ENCODE results near the gene DNAAF5.

DNAAF5 gene

GRCh38 chr7:761631-762030, 35.1 kb downstream of the DNAAF5 start:
- TF ChIP-seq YY1 (IDR thresholded peaks at IDR 0.05; ENCODE audit: low read depth) = no peak
- TF ChIP-seq MAX (IDR thresholded peaks at IDR 0.05) = no peak
- TF ChIP-seq TCF12 (IDR thresholded peaks at IDR 0.05; ENCODE audit: low read depth) = no peak
- TF ChIP-seq EP300 (IDR thresholded peaks at IDR 0.05; ENCODE audit: borderline replicate concordance) = no peak
- no peak for TF ChIP-seq CREB1 (IDR thresholded peaks at IDR 0.05; ENCODE audit: low read depth)
- no peak for TF ChIP-seq USF1 (IDR thresholded peaks at IDR 0.05)
- TF ChIP-seq NFIC (IDR thresholded peaks at IDR 0.05) = no peak
- TF ChIP-seq ZBTB7A (IDR thresholded peaks at IDR 0.05; ENCODE audit: low read depth) = no peak
- TF ChIP-seq TAF1 (IDR thresholded peaks at IDR 0.05; ENCODE audit: low read depth) = no peak
- TF ChIP-seq EGR1 (IDR thresholded peaks at IDR 0.05) = no peak
- TF ChIP-seq TEAD4 (IDR thresholded peaks at IDR 0.05) = no peak
- no peak for TF ChIP-seq FOXM1 (IDR thresholded peaks at IDR 0.05; ENCODE audit: borderline replicate concordance, low read depth)
- TF ChIP-seq RAD21 (IDR thresholded peaks at IDR 0.05; ENCODE audit: low read depth) = no peak
- TF ChIP-seq REST (IDR thresholded peaks at IDR 0.05; ENCODE audit: low read depth) = no peak
- TF ChIP-seq CEBPB (IDR thresholded peaks at IDR 0.05) = no peak

GRCh38 chr7:762885-763284, 36.4 kb downstream of the DNAAF5 start:
- TF ChIP-seq TCF12 (IDR thresholded peaks at IDR 0.05; ENCODE audit: low read depth) (no peak), CEBPB (IDR thresholded peaks at IDR 0.05) (no peak), REST (IDR thresholded peaks at IDR 0.05; ENCODE audit: low read depth) (no peak), EGR1 (IDR thresholded peaks at IDR 0.05) (no peak), RAD21 (IDR thresholded peaks at IDR 0.05; ENCODE audit: low read depth) (no peak), TEAD4 (IDR thresholded peaks at IDR 0.05) (no peak), TAF1 (IDR thresholded peaks at IDR 0.05; ENCODE audit: low read depth) (no peak)

- TF ChIP-seq TCF12 (IDR thresholded peaks at IDR 0.05; ENCODE audit: low read depth) (no peak), NFIC (IDR thresholded peaks at IDR 0.05) (no peak), RAD21 (IDR thresholded peaks at IDR 0.05; ENCODE audit: low read depth) (no peak), REST (IDR thresholded peaks at IDR 0.05; ENCODE audit: low read depth) (no peak), TAF1 (IDR thresholded peaks at IDR 0.05; ENCODE audit: low read depth) (no peak), USF1 (IDR thresholded peaks at IDR 0.05) (no peak), ZBTB7A (IDR thresholded peaks at IDR 0.05; ENCODE audit: low read depth) (no peak), CEBPB (IDR thresholded peaks at IDR 0.05) (no peak), FOXM1 (IDR thresholded peaks at IDR 0.05; ENCODE audit: borderline replicate concordance, low read depth) (no peak), MAX (IDR thresholded peaks at IDR 0.05) (no peak), EGR1 (IDR thresholded peaks at IDR 0.05) (no peak), TEAD4 (IDR thresholded peaks at IDR 0.05) (no peak)
These were observed 37.3 kb downstream of the DNAAF5 start for GRCh38 chr7:763762-764161.

GRCh38 chr7:765383-765782, 38.9 kb downstream of the DNAAF5 start:
- TF ChIP-seq REST (IDR thresholded peaks at IDR 0.05; ENCODE audit: low read depth) (no peak), ZBTB7A (IDR thresholded peaks at IDR 0.05; ENCODE audit: low read depth) (no peak), YY1 (IDR thresholded peaks at IDR 0.05; ENCODE audit: low read depth) (no peak), CREB1 (IDR thresholded peaks at IDR 0.05; ENCODE audit: low read depth) (no peak), TEAD4 (IDR thresholded peaks at IDR 0.05) (no peak), MAX (IDR thresholded peaks at IDR 0.05) (no peak), EP300 (IDR thresholded peaks at IDR 0.05; ENCODE audit: borderline replicate concordance) (no peak), RAD21 (IDR thresholded peaks at IDR 0.05; ENCODE audit: low read depth) (no peak), NFIC (IDR thresholded peaks at IDR 0.05) (no peak), TAF1 (IDR thresholded peaks at IDR 0.05; ENCODE audit: low read depth) (no peak)
